Adipocyte (in vitro differentiated cells): Measurements from ENCODE around the gene SH3BP2.

ENCODE experiments used
- DNase-seq: peaks from one replicate; pipeline ENCODE4 v3.0.0-alpha.2; 2015; ENCODE audit warnings: low read depth
- H3K27me3 ChIP-seq: replicated peaks from 2 replicates; pipeline ENCODE4 v1.7.0; 2013; ENCODE audit warnings: mild to moderate bottlenecking, low read length, moderate library complexity; ENCODE audit not compliant: control insufficient read depth, insufficient read depth
- H3K36me3 ChIP-seq: 2 replicates; pipeline ENCODE4 v1.7.0; 2013; ENCODE audit warnings: low read length, mild to moderate bottlenecking, moderate library complexity; ENCODE audit not compliant: control insufficient read depth, insufficient read depth, severe bottlenecking
- H3K4me1 ChIP-seq: 2 replicates; pipeline ENCODE4 v1.7.0; 2013; ENCODE audit warnings: mild to moderate bottlenecking, low read length, moderate library complexity; ENCODE audit not compliant: control insufficient read depth, insufficient read depth
- H3K4me3 ChIP-seq: 2 replicates; pipeline ENCODE4 v1.7.0; 2013; ENCODE audit warnings: mild to moderate bottlenecking, low read length, moderate library complexity
- H3K9ac ChIP-seq: 2 replicates; pipeline ENCODE4 v1.7.0; 2013; ENCODE audit warnings: mild to moderate bottlenecking, low read length, moderate library complexity
- H3K9me3 ChIP-seq: 2 replicates; pipeline ENCODE4 v1.7.0; 2013; ENCODE audit warnings: mild to moderate bottlenecking, low read length, moderate library complexity; ENCODE audit not compliant: control insufficient read depth

SH3BP2 gene

GRCh38 chr4:2818351-2818939 is 25.6 kb downstream of the SH3BP2 start:
- peaks cover 7% of the 10 kb centered on the region for H3K9me3 ChIP-seq
- no peaks in the 10 kb centered on the region for H3K27me3 ChIP-seq
- no peaks in the 10 kb centered on the region for H3K4me1 ChIP-seq
- H3K9ac ChIP-seq, result peak overlapping the region; percentile 75
- peaks cover 17% of the 10 kb centered on the region for H3K36me3 ChIP-seq
- peak overlapping the region; percentile 65 for H3K4me3 ChIP-seq
- peak; percentile 59 for DNase-seq

- Histone ChIP-seq H3K9ac (no peak overlapping the region), H3K27me3 (no peaks in the 10 kb centered on the region), H3K36me3 (peaks cover 21% of the 10 kb centered on the region), H3K4me1 (no peaks in the 10 kb centered on the region), H3K4me3 (no peak overlapping the region), H3K9me3 (peaks cover 7% of the 10 kb centered on the region)
- no peak for DNase-seq
Observed at GRCh38 chr4:2819244-2820215, 26.6 kb downstream of the SH3BP2 start.

- peaks cover 7% of the 10 kb centered on the region for H3K9me3 ChIP-seq
- H3K4me1 ChIP-seq, result no peaks in the 10 kb centered on the region
- H3K27me3 ChIP-seq, result no peaks in the 10 kb centered on the region
- no peak overlapping the region for H3K4me3 ChIP-seq
- DNase-seq, result no peak
- no peak overlapping the region for H3K9ac ChIP-seq
- H3K36me3 ChIP-seq, result peaks cover 30% of the 10 kb centered on the region
Observed at GRCh38 chr4:2820216-2820982, 27.5 kb downstream of the SH3BP2 start.

- no peak overlapping the region for H3K9ac ChIP-seq
- no peaks in the 10 kb centered on the region for H3K9me3 ChIP-seq
- DNase-seq, result no peak
- peaks cover 46% of the 10 kb centered on the region for H3K36me3 ChIP-seq
- no peaks in the 10 kb centered on the region for H3K4me1 ChIP-seq
- no peak overlapping the region for H3K4me3 ChIP-seq
- no peaks in the 10 kb centered on the region for H3K27me3 ChIP-seq
Observed at GRCh38 chr4:2822461-2823300, 29.8 kb downstream of the SH3BP2 start.

GRCh38 chr4:2823301-2823670 is 30.4 kb downstream of the SH3BP2 start:
- no peak overlapping the region for H3K9ac ChIP-seq
- H3K27me3 ChIP-seq, result no peaks in the 10 kb centered on the region
- H3K9me3 ChIP-seq, result no peaks in the 10 kb centered on the region
- H3K36me3 ChIP-seq, result peaks cover 52% of the 10 kb centered on the region
- no peak overlapping the region for H3K4me3 ChIP-seq
- H3K4me1 ChIP-seq, result no peaks in the 10 kb centered on the region
- no peak for DNase-seq

- no peak overlapping the region for H3K4me3 ChIP-seq
- H3K9me3 ChIP-seq, result no peaks in the 10 kb centered on the region
- H3K27me3 ChIP-seq, result no peaks in the 10 kb centered on the region
- DNase-seq, result no peak
- peaks cover 56% of the 10 kb centered on the region for H3K36me3 ChIP-seq
- H3K4me1 ChIP-seq, result no peaks in the 10 kb centered on the region
- H3K9ac ChIP-seq, result no peak overlapping the region
Observed at GRCh38 chr4:2823671-2824328, 30.9 kb downstream of the SH3BP2 start.

- no peak for DNase-seq
- Histone ChIP-seq H3K9ac (no peak overlapping the region), H3K4me3 (no peak overlapping the region), H3K27me3 (no peaks in the 10 kb centered on the region), H3K9me3 (no peaks in the 10 kb centered on the region), H3K4me1 (no peaks in the 10 kb centered on the region), H3K36me3 (peaks cover 56% of the 10 kb centered on the region)
Observed at GRCh38 chr4:2824329-2824835, 31.5 kb downstream of the SH3BP2 start.

- Histone ChIP-seq H3K9me3 (no peaks in the 10 kb centered on the region), H3K9ac (no peak overlapping the region), H3K36me3 (peaks cover 61% of the 10 kb centered on the region), H3K4me3 (no peak overlapping the region), H3K27me3 (no peaks in the 10 kb centered on the region), H3K4me1 (no peaks in the 10 kb centered on the region)
- no peak for DNase-seq
Observed at GRCh38 chr4:2824836-2825381, 32.0 kb downstream of the SH3BP2 start.

- H3K9me3 ChIP-seq, result no peaks in the 10 kb centered on the region
- no peak overlapping the region for H3K4me3 ChIP-seq
- no peaks in the 10 kb centered on the region for H3K4me1 ChIP-seq
- H3K27me3 ChIP-seq, result no peaks in the 10 kb centered on the region
- DNase-seq, result no peak
- peaks cover 67% of the 10 kb centered on the region for H3K36me3 ChIP-seq
- no peak overlapping the region for H3K9ac ChIP-seq
Observed at GRCh38 chr4:2825740-2826139, 32.9 kb downstream of the SH3BP2 start.
